ENCODE measurements around the gene SPOCK1. TPM values are rescaled to one million over a fixed set of nuclear protein-coding genes. Genes with fewer than 3 reads are reported as not detected.

The SPOCK1 gene
- total RNA-seq, 1 experiment from 2014 or later = 9.8 TPM

DNA sequence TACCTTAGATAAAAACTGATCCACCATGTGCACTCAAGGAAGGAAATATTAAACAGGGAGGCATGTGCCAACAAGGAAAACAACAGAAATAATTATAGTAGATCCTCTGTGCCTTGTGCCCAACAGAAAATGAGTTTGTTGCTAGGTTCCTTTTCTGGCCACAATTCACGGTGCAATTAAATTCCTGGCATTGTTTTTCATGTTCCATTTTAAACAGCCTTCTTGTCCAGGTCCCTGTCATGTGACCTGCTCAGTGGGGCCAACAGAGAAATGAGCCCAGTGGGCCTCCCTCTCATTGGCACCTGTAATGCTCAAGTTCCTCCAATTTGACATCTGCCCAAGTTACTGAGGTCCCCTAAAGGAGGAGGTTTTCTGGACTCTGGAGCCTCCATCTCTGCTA, 56.5 kb downstream of the SPOCK1 start:
- Histone ChIP-seq H3K36me3 (ENCODE audit: low read depth, low read length) (no peaks in the 10 kb centered on the region), H3K9me3 (ENCODE audit: low read length) (no peaks in the 10 kb centered on the region), H4K20me1 (ENCODE audit: low read length) (no peaks in the 10 kb centered on the region), H3K4me2 (ENCODE audit: low read length) (no peak overlapping the region), H3K4me3 (ENCODE audit: low read length) (no peak overlapping the region), H3K27ac (ENCODE audit: low read length) (no peak overlapping the region), H3F3A (ENCODE audit: low read length, unreplicated experiment) (no peaks in the 10 kb centered on the region), H3K27me3 (ENCODE audit: low read length) (no peaks in the 10 kb centered on the region), H3K9me2 (replicated peaks; ENCODE audit: low read length) (no peaks in the 10 kb centered on the region), H2AFZ (ENCODE audit: low read length) (no peak overlapping the region), H3K79me2 (ENCODE audit: low read length) (no peaks in the 10 kb centered on the region), H3K4me1 (ENCODE audit: insufficient read depth, low read length) (no peaks in the 10 kb centered on the region), H3K9ac (ENCODE audit: low read length) (no peak overlapping the region)
- ChIA-PET CTCF (no interaction called here), POLR2A (ENCODE audit: unreplicated experiment) (no interaction called here)
- intact Hi-C loops (cut with micrococcal nuclease) = no loop called here
- no TSS peak for BruUV-seq (replicated peaks)
- no peak for DNase-seq
- TF ChIP-seq, protein P1, sequence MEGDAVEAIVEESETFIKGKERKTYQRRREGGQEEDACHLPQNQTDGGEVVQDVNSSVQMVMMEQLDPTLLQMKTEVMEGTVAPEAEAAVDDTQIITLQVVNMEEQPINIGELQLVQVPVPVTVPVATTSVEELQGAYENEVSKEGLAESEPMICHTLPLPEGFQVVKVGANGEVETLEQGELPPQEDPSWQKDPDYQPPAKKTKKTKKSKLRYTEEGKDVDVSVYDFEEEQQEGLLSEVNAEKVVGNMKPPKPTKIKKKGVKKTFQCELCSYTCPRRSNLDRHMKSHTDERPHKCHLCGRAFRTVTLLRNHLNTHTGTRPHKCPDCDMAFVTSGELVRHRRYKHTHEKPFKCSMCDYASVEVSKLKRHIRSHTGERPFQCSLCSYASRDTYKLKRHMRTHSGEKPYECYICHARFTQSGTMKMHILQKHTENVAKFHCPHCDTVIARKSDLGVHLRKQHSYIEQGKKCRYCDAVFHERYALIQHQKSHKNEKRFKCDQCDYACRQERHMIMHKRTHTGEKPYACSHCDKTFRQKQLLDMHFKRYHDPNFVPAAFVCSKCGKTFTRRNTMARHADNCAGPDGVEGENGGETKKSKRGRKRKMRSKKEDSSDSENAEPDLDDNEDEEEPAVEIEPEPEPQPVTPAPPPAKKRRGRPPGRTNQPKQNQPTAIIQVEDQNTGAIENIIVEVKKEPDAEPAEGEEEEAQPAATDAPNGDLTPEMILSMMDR (conservative IDR thresholded peaks at IDR 0.05; ENCODE audit: low read depth, low read length) = no peak
- TF ChIP-seq EZH2phosphoT487 (IDR thresholded peaks at IDR 0.05; ENCODE audit: borderline replicate concordance, low read length) = no peak
- TF ChIP-seq EZH2 (IDR thresholded peaks at IDR 0.05; ENCODE audit: low read length, unreplicated experiment) = no peak
- no peak for ATAC-seq

DNA sequence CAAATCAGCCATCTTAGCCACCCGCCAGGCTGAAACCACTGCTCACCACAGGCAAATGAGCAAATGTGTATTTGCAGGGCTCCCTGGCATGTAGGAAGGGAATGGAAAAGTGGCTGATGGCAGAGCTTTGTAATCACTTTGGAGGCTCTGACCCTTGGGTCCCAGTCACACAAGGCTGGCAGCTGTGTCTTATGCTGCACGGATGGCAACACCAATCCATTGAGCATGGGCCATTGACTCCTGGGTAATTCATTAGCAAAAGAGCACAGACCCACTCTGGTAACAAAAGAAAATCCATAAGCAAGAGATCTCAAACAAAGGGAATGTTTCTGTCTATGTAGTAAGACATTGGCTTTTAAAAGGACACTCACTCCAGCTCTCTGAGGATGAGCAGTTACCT, 57.6 kb downstream of the SPOCK1 start:
- DNase-seq (no peak), ATAC-seq (no peak)
- no peak overlapping the region for H2AFZ ChIP-seq (ENCODE audit: low read length)
- TF ChIP-seq, protein P1 (conservative IDR thresholded peaks at IDR 0.05; ENCODE audit: low read depth, low read length) = no peak
- TF ChIP-seq EZH2phosphoT487 (IDR thresholded peaks at IDR 0.05; ENCODE audit: borderline replicate concordance, low read length) (no peak), EZH2 (IDR thresholded peaks at IDR 0.05; ENCODE audit: low read length, unreplicated experiment) (no peak)
- CTCF ChIA-PET = no interaction called here
- no peaks in the 10 kb centered on the region for H3K36me3 ChIP-seq (ENCODE audit: low read depth, low read length)
- H3K4me3 ChIP-seq (ENCODE audit: low read length) = no peak overlapping the region
- H3K4me1 ChIP-seq (ENCODE audit: insufficient read depth, low read length) = no peaks in the 10 kb centered on the region
- intact Hi-C loops (cut with micrococcal nuclease) = no loop called here
- no peak overlapping the region for H3K9ac ChIP-seq (ENCODE audit: low read length)
- no peaks in the 10 kb centered on the region for H3K9me2 ChIP-seq (replicated peaks; ENCODE audit: low read length)
- no peak overlapping the region for H3K4me2 ChIP-seq (ENCODE audit: low read length)
- no peaks in the 10 kb centered on the region for H3K27me3 ChIP-seq (ENCODE audit: low read length)
- no peak overlapping the region for H3K27ac ChIP-seq (ENCODE audit: low read length)
- H3F3A ChIP-seq (ENCODE audit: low read length, unreplicated experiment) = no peaks in the 10 kb centered on the region
- no peaks in the 10 kb centered on the region for H3K79me2 ChIP-seq (ENCODE audit: low read length)
- no TSS peak for BruUV-seq (replicated peaks)
- no peaks in the 10 kb centered on the region for H4K20me1 ChIP-seq (ENCODE audit: low read length)
- no peaks in the 10 kb centered on the region for H3K9me3 ChIP-seq (ENCODE audit: low read length)
- POLR2A ChIA-PET (ENCODE audit: unreplicated experiment) = no interaction called here

DNA sequence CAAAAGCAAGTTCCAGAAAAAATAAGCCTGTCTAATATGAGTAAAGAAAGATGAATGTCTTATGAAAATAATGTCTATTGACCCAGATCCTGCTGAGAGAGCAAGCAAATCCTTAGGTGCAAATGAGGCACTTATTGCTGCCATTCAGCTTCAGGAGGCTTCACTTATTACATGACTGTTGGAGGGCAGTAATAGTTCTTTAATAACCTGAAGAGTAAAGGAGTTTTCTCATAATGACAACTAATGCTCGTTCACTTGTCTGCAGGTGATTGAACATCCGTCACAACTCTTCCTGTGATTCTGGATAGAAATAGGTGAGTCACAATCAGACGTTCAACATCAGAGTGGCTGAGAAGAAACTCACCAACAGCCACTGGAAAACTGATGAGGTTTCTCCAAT, 58.3 kb downstream of the SPOCK1 start:
- POLR2A ChIA-PET (ENCODE audit: unreplicated experiment) = no interaction called here
- DNase-seq (no peak), ATAC-seq (no peak)
- Histone ChIP-seq H3K4me1 (ENCODE audit: insufficient read depth, low read length) (no peaks in the 10 kb centered on the region), H3F3A (ENCODE audit: low read length, unreplicated experiment) (no peaks in the 10 kb centered on the region), H4K20me1 (ENCODE audit: low read length) (no peaks in the 10 kb centered on the region), H3K4me2 (ENCODE audit: low read length) (no peak overlapping the region), H3K27me3 (ENCODE audit: low read length) (no peaks in the 10 kb centered on the region), H3K9me3 (ENCODE audit: low read length) (no peaks in the 10 kb centered on the region), H3K9me2 (replicated peaks; ENCODE audit: low read length) (no peaks in the 10 kb centered on the region), H2AFZ (ENCODE audit: low read length) (no peak overlapping the region), H3K79me2 (ENCODE audit: low read length) (no peaks in the 10 kb centered on the region), H3K36me3 (ENCODE audit: low read depth, low read length) (no peaks in the 10 kb centered on the region), H3K27ac (ENCODE audit: low read length) (no peak overlapping the region), H3K4me3 (ENCODE audit: low read length) (no peak overlapping the region), H3K9ac (ENCODE audit: low read length) (no peak overlapping the region)
- no peak for TF ChIP-seq EZH2 (IDR thresholded peaks at IDR 0.05; ENCODE audit: low read length, unreplicated experiment)
- TF ChIP-seq EZH2phosphoT487 (IDR thresholded peaks at IDR 0.05; ENCODE audit: borderline replicate concordance, low read length) = no peak
- TF ChIP-seq, protein P1 (conservative IDR thresholded peaks at IDR 0.05; ENCODE audit: low read depth, low read length) = no peak
- no TSS peak for BruUV-seq (replicated peaks)
- CTCF ChIA-PET = no interaction called here
- intact Hi-C loops (cut with micrococcal nuclease) = no loop called here
